HK-2 (cell line): ENCODE data around the gene TM6SF1.
"Not testable (repeated sequence)": the region's sequence is repeated elsewhere in the genome, so short reads cannot be mapped to it uniquely, and the experiment has no call there.

Source experiments
- DNase-seq: peaks from one replicate; pipeline ENCODE4 v3.0.0-alpha.2; 2018; ENCODE audit not compliant: unreplicated experiment

Gene TM6SF1

DNA sequence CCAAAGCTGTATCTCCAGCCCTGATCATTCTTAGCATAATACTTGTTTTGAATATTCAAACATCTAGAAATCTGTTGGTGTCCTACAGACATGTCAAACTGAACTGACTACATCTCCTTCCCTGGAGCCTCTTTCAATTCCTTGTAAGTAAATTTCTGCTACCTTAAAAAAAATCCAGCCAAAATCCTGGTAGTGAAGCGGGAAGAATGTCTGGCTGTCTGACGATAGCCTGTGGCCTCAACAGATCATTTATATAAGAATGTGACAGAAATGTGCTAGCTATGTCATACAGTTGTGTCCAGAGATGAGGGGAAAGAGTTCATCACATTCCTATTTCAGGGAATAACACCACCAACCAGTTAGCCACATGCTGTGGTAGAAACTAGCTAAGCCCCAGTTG, 18.6 kb upstream of the TM6SF1 start:
- DNase-seq, result no peak

- no peak for DNase-seq
Observed at GRCh38 chr15:83090465-83090864, 17.0 kb upstream of the TM6SF1 start.

DNA sequence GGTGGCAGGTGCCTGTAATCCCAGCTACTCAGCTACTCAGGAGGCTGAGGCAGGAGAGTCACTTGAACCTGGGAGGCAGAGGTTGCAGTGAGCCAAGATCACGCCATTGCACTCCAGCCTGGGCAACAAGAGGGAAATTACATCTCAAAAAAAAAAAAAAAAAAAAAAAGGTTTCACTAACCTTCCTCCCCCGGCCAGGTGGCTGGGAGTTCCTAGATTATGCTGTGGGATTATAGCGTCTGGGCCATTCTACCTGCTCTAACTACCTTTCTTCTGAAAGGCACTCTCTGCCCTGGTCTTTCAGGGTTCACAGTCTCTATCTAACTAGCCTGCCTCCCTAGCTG, 15.5 kb upstream of the TM6SF1 start:
- not testable (repeated sequence) for DNase-seq

- DNase-seq, result no peak
Observed at GRCh38 chr15:83092309-83092976, 15.0 kb upstream of the TM6SF1 start.

DNA sequence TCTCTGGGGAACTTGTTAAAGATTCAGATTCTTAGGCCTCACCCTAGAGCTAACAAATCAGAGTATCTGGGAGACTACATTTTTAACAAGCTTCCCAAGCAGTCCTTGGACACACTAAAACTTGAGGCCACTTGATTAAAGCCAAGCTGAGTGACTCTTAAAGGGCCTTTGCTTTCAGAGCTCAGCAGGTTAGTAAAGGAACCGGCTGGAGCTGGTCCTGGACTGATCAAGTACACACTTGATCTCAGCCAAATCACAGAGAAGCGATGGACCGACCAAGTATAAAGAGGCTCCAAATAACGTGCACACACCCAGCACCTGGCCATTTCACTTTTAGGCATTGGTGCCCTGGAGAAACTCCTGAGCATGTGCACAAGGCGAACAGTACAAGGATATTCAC, 12.9 kb upstream of the TM6SF1 start:
- DNase-seq, result no peak

DNA sequence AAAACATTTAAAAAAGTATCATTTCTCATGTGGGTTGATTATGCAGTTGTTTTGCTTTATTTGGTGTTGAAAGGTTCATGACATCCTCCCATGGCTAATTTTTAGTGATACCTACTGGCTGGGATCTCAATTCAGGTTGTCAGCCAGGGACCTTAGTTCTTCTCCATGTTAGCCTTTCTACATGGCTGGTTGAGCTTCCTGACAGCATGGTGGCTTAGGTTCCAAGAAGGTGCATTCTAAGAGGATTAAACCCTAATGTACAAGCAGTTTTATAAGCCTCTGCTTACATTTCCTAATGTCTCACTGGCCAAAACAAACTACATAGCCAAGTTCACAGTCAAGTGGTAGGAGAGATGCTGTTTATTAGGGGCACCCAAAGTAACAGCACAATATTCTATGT, 9.4 kb upstream of the TM6SF1 start:
- no peak for DNase-seq

GRCh38 chr15:83099290-83099689, 8.2 kb upstream of the TM6SF1 start:
- no peak for DNase-seq

DNA sequence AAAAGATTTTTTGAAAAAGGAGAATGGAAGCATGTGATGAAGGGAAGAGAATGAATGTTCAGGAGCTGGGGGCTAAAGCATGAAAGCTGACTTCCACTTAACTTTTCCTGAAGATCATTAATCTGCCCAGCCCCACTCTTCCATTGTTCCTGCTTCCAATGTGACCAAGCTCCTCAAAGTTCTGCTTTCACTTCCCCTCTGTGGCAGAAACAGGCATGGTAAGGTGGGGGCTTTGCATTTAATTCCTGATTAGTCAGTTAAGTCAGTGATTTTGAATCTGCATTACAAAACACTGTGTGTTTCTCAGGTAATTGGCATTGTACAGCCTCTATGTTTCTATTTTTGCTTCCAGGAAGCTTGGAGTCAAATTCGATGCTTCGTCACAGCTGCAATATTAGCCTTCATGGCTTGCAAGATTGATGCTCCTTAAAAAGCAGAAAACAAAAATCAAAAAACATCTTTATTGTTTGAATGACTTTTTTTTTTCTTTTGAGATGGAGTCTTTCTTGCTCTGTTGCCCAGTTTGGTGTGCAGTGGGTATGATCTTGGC, 7.3 kb upstream of the TM6SF1 start:
- no peak for DNase-seq

DNA sequence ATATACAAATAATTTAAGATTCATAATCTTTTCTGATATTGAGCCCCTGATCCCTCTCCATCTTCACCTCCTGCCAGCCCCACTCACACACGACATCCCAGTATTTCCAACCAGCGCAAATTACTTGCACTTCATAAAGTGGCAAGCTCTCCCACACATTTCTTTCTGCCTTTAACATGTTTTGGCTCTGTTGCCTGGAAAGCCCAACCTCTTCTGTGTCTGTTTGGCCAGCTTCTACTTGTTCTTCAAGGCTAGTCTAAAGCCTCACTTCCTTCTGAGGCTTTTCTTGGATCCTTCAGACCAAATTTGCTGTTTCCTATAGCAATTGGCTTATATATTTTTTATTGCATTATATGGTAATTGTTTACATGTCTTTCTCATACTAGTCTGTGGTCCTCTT, 5.1 kb upstream of the TM6SF1 start:
- no peak for DNase-seq

- DNase-seq, result no peak
Observed at GRCh38 chr15:83104141-83104540, 3.3 kb upstream of the TM6SF1 start.

GRCh38 chr15:83105440-83105839, 2.0 kb upstream of the TM6SF1 start:
- DNase-seq, result no peak

DNA sequence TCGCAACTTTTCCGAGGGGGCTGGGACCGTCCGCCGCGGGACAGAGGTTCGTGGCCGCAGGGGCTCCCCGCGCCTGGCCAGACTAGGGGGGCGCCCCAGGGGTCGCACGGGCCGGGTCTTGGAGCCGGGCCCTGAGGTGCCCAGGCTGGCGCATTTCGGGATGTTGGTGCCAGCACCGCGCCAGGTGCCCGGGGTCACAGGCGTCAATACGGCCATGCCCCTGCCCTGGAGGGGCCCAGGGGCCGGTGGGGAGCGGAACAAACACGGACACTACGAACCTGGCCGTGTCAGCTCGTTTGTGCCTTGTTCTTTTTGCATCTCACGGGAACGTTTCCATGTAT, 366 bp downstream of the TM6SF1 start:
- DNase-seq, result no peak

GRCh38 chr15:83108266-83109219, 1.1 kb downstream of the TM6SF1 start:
- DNase-seq, result peak; percentile 14

DNA sequence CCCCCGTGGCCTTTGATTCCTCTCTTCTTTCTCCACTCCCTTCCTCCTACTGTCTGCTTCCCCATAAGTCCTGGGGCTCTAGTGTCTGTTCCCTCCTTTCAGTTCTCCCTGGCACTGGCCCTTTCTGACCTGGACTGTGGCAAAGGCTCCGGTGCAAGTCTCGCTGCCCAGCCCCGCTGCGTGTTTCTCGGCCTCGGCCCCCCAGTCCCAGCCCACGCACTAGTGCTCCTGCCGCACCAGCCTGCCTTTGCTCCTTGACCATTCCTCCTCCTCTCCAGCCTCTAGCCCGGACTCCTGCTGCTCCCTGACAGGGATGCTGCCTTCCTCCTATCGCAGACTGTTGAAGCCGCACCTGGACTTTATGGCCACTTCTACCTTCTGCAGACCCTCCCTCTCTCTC, 2.1 kb downstream of the TM6SF1 start:
- DNase-seq, result no peak

- DNase-seq, result no peak
Observed at GRCh38 chr15:83110381-83110780, 2.9 kb downstream of the TM6SF1 start.

DNA sequence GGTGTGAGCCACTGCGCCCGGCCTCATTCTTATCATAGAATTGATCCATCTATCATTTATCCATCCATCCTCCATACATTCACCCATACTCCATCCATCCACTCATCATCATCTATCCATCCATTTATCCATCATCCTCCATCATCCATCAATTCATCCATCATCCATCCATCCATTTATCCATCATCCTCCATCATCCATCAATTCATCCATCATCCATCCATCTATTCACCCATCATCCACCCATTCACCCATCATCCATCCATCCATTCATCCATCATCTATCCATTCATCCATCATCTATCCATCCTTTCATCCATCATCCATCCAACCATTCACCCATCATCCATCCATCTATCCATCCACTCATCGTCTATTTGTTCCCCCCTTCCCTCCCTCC, 3.7 kb downstream of the TM6SF1 start:
- no peak for DNase-seq

DNA sequence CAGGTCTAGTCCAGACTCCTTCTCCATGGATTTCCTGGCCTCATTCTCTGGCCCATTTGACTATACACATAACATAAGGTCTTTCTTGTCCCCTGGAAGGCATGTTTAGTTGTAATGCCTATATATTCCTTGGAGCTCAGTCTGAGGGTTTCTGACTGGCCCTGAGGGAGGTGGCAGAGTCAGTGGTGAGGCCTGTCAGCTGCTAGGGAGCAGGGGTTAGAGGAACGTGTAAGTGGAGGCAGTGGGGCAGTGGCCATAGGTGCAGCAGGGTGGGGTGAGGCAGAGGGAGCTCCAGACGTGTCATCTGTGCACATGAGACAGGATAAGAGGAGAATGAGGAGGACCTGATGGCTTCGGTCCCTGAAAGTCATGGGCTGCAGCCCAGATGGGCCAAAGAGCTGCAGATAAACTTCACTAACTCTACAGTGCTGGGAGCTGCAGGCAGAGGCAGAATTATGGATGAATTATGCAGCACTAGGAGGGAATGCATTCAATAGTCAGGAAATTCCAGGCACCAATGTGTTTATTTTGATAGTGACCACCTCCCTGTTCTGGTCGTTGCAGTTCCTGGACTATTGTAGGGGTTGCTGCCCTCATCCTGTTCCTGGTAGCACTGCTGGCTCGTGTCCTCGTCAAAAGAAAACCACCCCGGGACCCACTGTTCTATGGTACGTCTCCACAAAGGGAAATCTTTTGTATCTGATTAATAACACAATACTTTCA, 4.9 kb downstream of the TM6SF1 start:
- no peak for DNase-seq

GRCh38 chr15:83112956-83113299, 5.5 kb downstream of the TM6SF1 start:
- DNase-seq, result no peak

DNA sequence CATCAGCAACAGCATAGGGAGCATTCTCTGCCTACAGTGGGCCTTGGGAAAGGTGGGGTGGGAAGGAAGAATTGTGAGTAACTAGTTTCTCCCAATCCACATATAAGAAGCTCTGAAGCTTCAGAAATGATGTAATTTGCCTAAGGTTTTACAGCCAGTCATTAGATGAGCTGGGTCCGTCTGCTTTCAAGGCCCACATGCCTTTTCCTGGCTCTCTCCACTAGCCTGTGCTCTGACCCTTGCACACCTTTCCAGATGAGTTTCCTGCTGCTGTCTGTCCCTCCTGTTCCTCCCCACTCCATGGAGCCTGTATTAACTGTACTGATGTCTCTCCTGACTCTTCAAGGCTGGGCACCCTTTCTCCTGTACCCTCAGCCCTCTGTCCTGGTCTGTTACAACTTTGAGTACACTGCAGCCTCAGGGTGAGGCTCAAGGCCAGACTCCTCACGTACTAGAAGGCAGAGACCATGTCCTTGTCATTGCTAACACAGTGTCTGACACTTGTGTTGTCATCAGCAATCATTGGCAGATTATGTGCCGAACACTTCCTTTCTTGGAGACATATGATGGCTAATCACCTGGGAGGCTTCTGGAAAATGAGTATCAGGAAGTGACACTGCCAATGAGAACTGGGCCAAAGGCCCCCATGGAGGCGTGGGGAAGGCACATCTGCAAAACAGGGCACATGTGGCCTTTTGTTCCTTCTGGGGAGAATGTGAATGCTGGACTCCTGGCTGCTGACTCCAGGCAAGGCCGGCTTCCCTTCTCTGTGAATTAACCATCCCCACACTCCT, 6.6 kb downstream of the TM6SF1 start:
- DNase-seq, result no peak

DNA sequence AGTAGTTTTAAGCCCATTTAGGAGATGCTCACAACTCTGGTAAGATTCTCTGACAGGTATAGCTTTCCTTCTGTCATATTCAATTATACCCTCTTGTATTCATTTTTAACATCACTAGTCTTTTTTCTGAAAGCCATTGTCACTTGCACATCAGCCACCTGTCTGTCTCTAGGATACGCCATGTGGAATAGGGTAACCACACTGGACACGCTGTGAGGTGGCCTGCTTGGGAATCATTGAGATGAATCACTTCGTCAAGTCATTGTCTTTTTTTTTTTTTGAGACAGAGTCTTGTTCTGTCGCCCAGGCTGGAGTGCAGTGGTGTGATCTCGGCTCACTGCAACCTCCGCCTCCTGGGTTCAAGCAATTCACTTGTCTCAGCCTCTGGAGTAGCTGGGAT, 7.4 kb downstream of the TM6SF1 start:
- no peak for DNase-seq

DNA sequence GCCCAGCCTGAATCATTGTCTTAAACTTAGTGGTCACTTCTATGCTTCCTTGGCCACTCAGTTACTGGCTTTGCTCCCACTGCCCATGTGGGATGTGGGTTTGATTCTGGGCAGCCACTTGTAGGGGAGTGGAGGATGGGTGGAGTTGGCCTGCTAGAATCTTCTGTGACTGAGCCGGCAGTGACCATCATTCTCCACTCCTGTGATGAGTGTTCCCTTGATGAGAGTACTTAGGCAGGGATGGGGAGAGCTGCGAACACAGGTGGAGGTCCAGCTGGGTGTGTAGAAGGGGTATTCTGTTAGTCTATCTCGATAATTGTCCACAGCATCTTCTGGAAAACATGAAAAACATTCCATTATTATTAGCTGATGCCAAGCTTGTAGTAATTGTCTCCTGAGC, 8.0 kb downstream of the TM6SF1 start:
- DNase-seq, result no peak
